Skeletal muscle tissue (tissue), 4 donors: Measurements from ENCODE around the gene MAP4K3. TPM values are rescaled to one million over a fixed set of nuclear protein-coding genes. Genes with fewer than 3 reads are reported as not detected.
"Not testable (repeated sequence)": the region's sequence is repeated elsewhere in the genome, so short reads cannot be mapped to it uniquely, and the experiment has no call there.

ENCODE experiments used
- H3K27ac ChIP-seq: one replicate; pipeline ENCODE4 v1.7.0; 2013; ENCODE audit warnings: mild to moderate bottlenecking, low read depth, low read length, inconsistent platforms
- H3K27me3 ChIP-seq, 3 donors: one replicate each; pipeline ENCODE4 v1.7.0; 2013; ENCODE audit warnings: low read length in 3 of 3; ENCODE audit not compliant: control insufficient read depth in 3 of 3, insufficient read depth in 3 of 3
- H3K36me3 ChIP-seq, 3 donors: one replicate each; pipeline ENCODE4 v1.7.0; 2013; ENCODE audit warnings: low read length in 3 of 3; ENCODE audit not compliant: control insufficient read depth in 3 of 3, insufficient read depth in 3 of 3
- H3K4me1 ChIP-seq, 3 donors: one replicate each; pipeline ENCODE4 v1.7.0; 2013; ENCODE audit warnings: low read length in 3 of 3, mild to moderate bottlenecking in 3 of 3; ENCODE audit not compliant: control insufficient read depth in 3 of 3, insufficient read depth in 3 of 3
- H3K4me3 ChIP-seq, 3 donors: one replicate each; pipeline ENCODE4 v1.7.0; 2013; ENCODE audit warnings: low read length in 3 of 3
- H3K9ac ChIP-seq, 3 donors: one replicate each; pipeline ENCODE4 v1.7.0; 2013; ENCODE audit warnings: low read length in 3 of 3, mild to moderate bottlenecking in 3 of 3, moderate library complexity in 2 of 3, low read depth in 1 of 3
- H3K9me3 ChIP-seq, 3 donors: one replicate each; pipeline ENCODE4 v1.7.0; 2013; ENCODE audit warnings: low read length in 3 of 3; ENCODE audit not compliant: control insufficient read depth in 3 of 3
- total RNA-seq: library from RNA; depleted of rRNA; stranded (reverse); fragments of >200 nt; gene quantifications from one replicate; pipeline ENCODE4 v1.2.3, GENCODE V29; 2014
- donor health status: Osteomylitis.

MAP4K3 gene
- total RNA-seq, 1 donor from 2014 or later: 59.5 TPM

GRCh38 chr2:39361511-39361910 lies 75.6 kb downstream of the MAP4K3 start:
- no peak overlapping the region for H3K4me3 ChIP-seq
- no peak overlapping the region for H3K27ac ChIP-seq
- H3K27me3 ChIP-seq: no peaks in the 10 kb centered on the region
- peaks cover 6 to 13% (median 6%) of the 10 kb centered on the region in 3 donors for H3K4me1 ChIP-seq
- H3K9me3 ChIP-seq: peaks cover 0 to 4% (median 0%) of the 10 kb centered on the region in 3 donors
- no peak overlapping the region for H3K9ac ChIP-seq
- peaks cover 0 to 4% (median 3%) of the 10 kb centered on the region in 3 donors for H3K36me3 ChIP-seq

- H3K9ac ChIP-seq, H3K9me3 ChIP-seq, H3K27ac ChIP-seq, H3K4me3 ChIP-seq, H3K36me3 ChIP-seq, H3K27me3 ChIP-seq: not testable (repeated sequence)
- peaks cover 8 to 22% (median 11%) of the 10 kb centered on the region in 3 donors for H3K4me1 ChIP-seq
Observed at GRCh38 chr2:39360342-39360741, 76.7 kb downstream of the MAP4K3 start.

GRCh38 chr2:39359453-39360038 lies 77.5 kb downstream of the MAP4K3 start:
- peaks cover 0 to 4% (median 0%) of the 10 kb centered on the region in 3 donors for H3K9me3 ChIP-seq

GRCh38 chr2:39356922-39357639 lies 80.0 kb downstream of the MAP4K3 start:
- Histone ChIP-seq H3K36me3 (peaks cover 3 to 4% (median 4%) of the 10 kb centered on the region in 3 donors), H3K9ac (peak overlapping the region in 1 of 3 donors; percentile 40), H3K27me3 (no peaks in the 10 kb centered on the region), H3K4me3 (peak overlapping the region in 1 of 3 donors; percentile 23), H3K9me3 (peaks cover 0 to 4% (median 0%) of the 10 kb centered on the region in 3 donors), H3K4me1 (peaks cover 8 to 22% (median 11%) of the 10 kb centered on the region in 3 donors), H3K27ac (peak overlapping the region; percentile 62)

More at GRCh38 chr2:39359453-39360038, 77.5 kb downstream of the MAP4K3 start:
- no peak overlapping the region for H3K27ac ChIP-seq
- no peak overlapping the region for H3K9ac ChIP-seq
- H3K27me3 ChIP-seq: no peaks in the 10 kb centered on the region
- peaks cover 8 to 22% (median 11%) of the 10 kb centered on the region in 3 donors for H3K4me1 ChIP-seq
- no peak overlapping the region for H3K4me3 ChIP-seq
- peaks cover 3 to 4% (median 4%) of the 10 kb centered on the region in 3 donors for H3K36me3 ChIP-seq

- no peak overlapping the region for H3K27ac ChIP-seq
- H3K27me3 ChIP-seq: no peaks in the 10 kb centered on the region
- no peak overlapping the region for H3K9ac ChIP-seq
- no peaks in the 10 kb centered on the region for H3K9me3 ChIP-seq
- H3K4me1 ChIP-seq: peaks cover 7 to 11% (median 7%) of the 10 kb centered on the region in 3 donors
- H3K4me3 ChIP-seq: no peak overlapping the region
- H3K36me3 ChIP-seq: peaks cover 0 to under 1% (median 0%) of the 10 kb centered on the region in 3 donors
Observed at GRCh38 chr2:39350658-39351057, 86.4 kb downstream of the MAP4K3 start.

GRCh38 chr2:39338502-39338901 lies 98.6 kb downstream of the MAP4K3 start:
- Histone ChIP-seq H3K27ac (no peak overlapping the region), H3K36me3 (no peaks in the 10 kb centered on the region), H3K4me3 (no peak overlapping the region), H3K4me1 (peaks cover 0 to 5% (median 3%) of the 10 kb centered on the region in 3 donors), H3K27me3 (no peaks in the 10 kb centered on the region), H3K9me3 (no peaks in the 10 kb centered on the region), H3K9ac (no peak overlapping the region)

GRCh38 chr2:39335930-39336329 lies 101.2 kb downstream of the MAP4K3 start:
- H3K27me3 ChIP-seq: no peaks in the 10 kb centered on the region
- H3K9me3 ChIP-seq: no peaks in the 10 kb centered on the region
- no peak overlapping the region for H3K4me3 ChIP-seq
- H3K9ac ChIP-seq: no peak overlapping the region
- H3K36me3 ChIP-seq: peaks cover 0 to 2% (median 0%) of the 10 kb centered on the region in 3 donors
- H3K4me1 ChIP-seq: peaks cover 0 to 5% (median 3%) of the 10 kb centered on the region in 3 donors
- H3K27ac ChIP-seq: no peak overlapping the region

- no peak overlapping the region for H3K27ac ChIP-seq
- H3K9ac ChIP-seq: no peak overlapping the region
- no peaks in the 10 kb centered on the region for H3K9me3 ChIP-seq
- H3K27me3 ChIP-seq: no peaks in the 10 kb centered on the region
- H3K36me3 ChIP-seq: peaks cover 0 to 3% (median 2%) of the 10 kb centered on the region in 3 donors
- peaks cover 0 to 5% (median 3%) of the 10 kb centered on the region in 3 donors for H3K4me1 ChIP-seq
- H3K4me3 ChIP-seq: no peak overlapping the region
Observed at GRCh38 chr2:39334978-39335377, 102.1 kb downstream of the MAP4K3 start.

GRCh38 chr2:39334529-39334928 lies 102.6 kb downstream of the MAP4K3 start:
- Histone ChIP-seq H3K9me3 (no peaks in the 10 kb centered on the region), H3K4me3 (no peak overlapping the region), H3K4me1 (peaks cover 0 to 4% (median 3%) of the 10 kb centered on the region in 3 donors), H3K9ac (no peak overlapping the region), H3K27ac (no peak overlapping the region), H3K36me3 (peaks cover 0 to 3% (median 2%) of the 10 kb centered on the region in 3 donors), H3K27me3 (no peaks in the 10 kb centered on the region)

- H3K27ac ChIP-seq: no peak overlapping the region
- H3K4me3 ChIP-seq: no peak overlapping the region
- no peaks in the 10 kb centered on the region for H3K9me3 ChIP-seq
- no peaks in the 10 kb centered on the region for H3K4me1 ChIP-seq
- H3K36me3 ChIP-seq: peaks cover 2 to 24% (median 19%) of the 10 kb centered on the region in 3 donors
- no peaks in the 10 kb centered on the region for H3K27me3 ChIP-seq
- H3K9ac ChIP-seq: no peak overlapping the region
Observed at GRCh38 chr2:39326644-39327043, 110.4 kb downstream of the MAP4K3 start.
